Measurements from ENCODE around the gene C10orf67.

DNA sequence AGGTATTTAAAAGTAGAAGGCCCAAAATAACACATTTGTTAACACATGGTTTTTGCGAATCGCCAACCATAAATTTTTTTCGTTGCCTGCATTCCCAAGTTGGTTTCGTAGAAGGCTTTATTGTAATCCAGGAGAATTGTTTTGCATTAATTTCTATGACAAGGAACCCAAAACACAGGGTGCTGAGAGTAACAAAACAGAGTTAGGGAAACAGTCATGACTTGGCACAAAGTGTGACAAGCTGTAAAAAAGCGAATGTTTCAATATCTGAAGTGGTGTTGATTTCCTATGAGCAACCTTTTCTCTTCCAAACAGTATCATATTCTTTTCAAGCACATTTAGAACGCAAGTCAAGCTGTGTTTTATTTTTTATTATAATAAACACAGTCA is 63.6 kb downstream of the C10orf67 start:
- TF ChIP-seq, protein P1, sequence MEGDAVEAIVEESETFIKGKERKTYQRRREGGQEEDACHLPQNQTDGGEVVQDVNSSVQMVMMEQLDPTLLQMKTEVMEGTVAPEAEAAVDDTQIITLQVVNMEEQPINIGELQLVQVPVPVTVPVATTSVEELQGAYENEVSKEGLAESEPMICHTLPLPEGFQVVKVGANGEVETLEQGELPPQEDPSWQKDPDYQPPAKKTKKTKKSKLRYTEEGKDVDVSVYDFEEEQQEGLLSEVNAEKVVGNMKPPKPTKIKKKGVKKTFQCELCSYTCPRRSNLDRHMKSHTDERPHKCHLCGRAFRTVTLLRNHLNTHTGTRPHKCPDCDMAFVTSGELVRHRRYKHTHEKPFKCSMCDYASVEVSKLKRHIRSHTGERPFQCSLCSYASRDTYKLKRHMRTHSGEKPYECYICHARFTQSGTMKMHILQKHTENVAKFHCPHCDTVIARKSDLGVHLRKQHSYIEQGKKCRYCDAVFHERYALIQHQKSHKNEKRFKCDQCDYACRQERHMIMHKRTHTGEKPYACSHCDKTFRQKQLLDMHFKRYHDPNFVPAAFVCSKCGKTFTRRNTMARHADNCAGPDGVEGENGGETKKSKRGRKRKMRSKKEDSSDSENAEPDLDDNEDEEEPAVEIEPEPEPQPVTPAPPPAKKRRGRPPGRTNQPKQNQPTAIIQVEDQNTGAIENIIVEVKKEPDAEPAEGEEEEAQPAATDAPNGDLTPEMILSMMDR (conservative IDR thresholded peaks at IDR 0.05; ENCODE audit: low read depth, low read length) = no peak
- TF ChIP-seq EZH2 (IDR thresholded peaks at IDR 0.05; ENCODE audit: borderline replicate concordance, low read depth, low read length, poor library complexity, severe bottlenecking) = no peak

Data from A673 (cell line).